Mucosa of rectum (tissue), 2 donors: ENCODE measurements around the gene HPSE2.

Experiments
- H3K27ac ChIP-seq, 2 donors: one replicate each; pipeline ENCODE4 v1.7.0; 2013; ENCODE audit warnings: inconsistent platforms in 2 of 2, low read depth in 2 of 2, low read length in 2 of 2
- H3K27me3 ChIP-seq, 2 donors: one replicate each; pipeline ENCODE4 v1.7.0; 2013; ENCODE audit warnings: low read length in 2 of 2; ENCODE audit not compliant: control insufficient read depth in 2 of 2, insufficient read depth in 2 of 2
- H3K36me3 ChIP-seq, 2 donors: one replicate each; pipeline ENCODE4 v1.7.0; 2013; ENCODE audit warnings: low read length in 2 of 2; ENCODE audit not compliant: control insufficient read depth in 2 of 2, insufficient read depth in 2 of 2
- H3K4me1 ChIP-seq, 2 donors: one replicate each; pipeline ENCODE4 v1.7.0; 2013; ENCODE audit warnings: low read length in 2 of 2, mild to moderate bottlenecking in 1 of 2; ENCODE audit not compliant: control insufficient read depth in 2 of 2, insufficient read depth in 2 of 2
- H3K4me3 ChIP-seq, 2 donors: one replicate each; pipeline ENCODE4 v1.7.0; 2013; ENCODE audit warnings: low read length in 2 of 2
- H3K9ac ChIP-seq, 2 donors: one replicate each; pipeline ENCODE4 v1.7.0; 2013; ENCODE audit warnings: low read length in 2 of 2, low read depth in 1 of 2, mild to moderate bottlenecking in 1 of 2
- H3K9me3 ChIP-seq, 2 donors: one replicate each; pipeline ENCODE4 v1.7.0; 2013; ENCODE audit warnings: low read length in 2 of 2; ENCODE audit not compliant: control insufficient read depth in 2 of 2
- donor health status: healthy.
- donor health status: Normal muscosa, but diverticular disease.

The HPSE2 gene

GRCh38 chr10:99234041-99234790 is 1.4 kb downstream of the HPSE2 start:
- Histone ChIP-seq H3K9ac (peak overlapping the region; percentile 37 to 42), H3K27me3 (peaks cover 41 to 48% of the 10 kb centered on the region in 2 donors), H3K9me3 (no peaks in the 10 kb centered on the region), H3K4me3 (peak overlapping the region; percentile 43 to 59), H3K27ac (no peak overlapping the region), H3K36me3 (no peaks in the 10 kb centered on the region), H3K4me1 (peaks cover 0 to 3% of the 10 kb centered on the region in 2 donors)

- peaks cover 0 to 3% of the 10 kb centered on the region in 2 donors for H3K4me1 ChIP-seq
- peak overlapping the region in 1 of 2 donors; percentile 42 for H3K9ac ChIP-seq
- peak overlapping the region; percentile 43 to 59 for H3K4me3 ChIP-seq
- H3K9me3 ChIP-seq, result no peaks in the 10 kb centered on the region
- no peaks in the 10 kb centered on the region for H3K36me3 ChIP-seq
- peaks cover 41 to 48% of the 10 kb centered on the region in 2 donors for H3K27me3 ChIP-seq
- no peak overlapping the region for H3K27ac ChIP-seq
Observed at GRCh38 chr10:99233689-99234037, 2.0 kb downstream of the HPSE2 start.

GRCh38 chr10:99233000-99233688 is 2.5 kb downstream of the HPSE2 start:
- no peak overlapping the region for H3K27ac ChIP-seq
- peak overlapping the region; percentile 43 to 59 for H3K4me3 ChIP-seq
- H3K9ac ChIP-seq, result peak overlapping the region in 1 of 2 donors; percentile 19
- peaks cover 0 to 3% of the 10 kb centered on the region in 2 donors for H3K4me1 ChIP-seq
- no peaks in the 10 kb centered on the region for H3K36me3 ChIP-seq
- no peaks in the 10 kb centered on the region for H3K9me3 ChIP-seq
- peaks cover 41 to 48% of the 10 kb centered on the region in 2 donors for H3K27me3 ChIP-seq

GRCh38 chr10:99232360-99232999 is 3.2 kb downstream of the HPSE2 start:
- Histone ChIP-seq H3K9me3 (no peaks in the 10 kb centered on the region), H3K4me3 (peak overlapping the region; percentile 25 to 59), H3K36me3 (no peaks in the 10 kb centered on the region), H3K9ac (peak overlapping the region in 1 of 2 donors; percentile 19), H3K4me1 (peaks cover 0 to 3% of the 10 kb centered on the region in 2 donors), H3K27ac (no peak overlapping the region), H3K27me3 (peaks cover 39 to 48% of the 10 kb centered on the region in 2 donors)

GRCh38 chr10:99224766-99225165 is 10.9 kb downstream of the HPSE2 start:
- H3K9me3 ChIP-seq, result no peaks in the 10 kb centered on the region
- H3K4me1 ChIP-seq, result no peaks in the 10 kb centered on the region
- H3K4me3 ChIP-seq, result no peak overlapping the region
- peaks cover 0 to under 1% of the 10 kb centered on the region in 2 donors for H3K27me3 ChIP-seq
- no peak overlapping the region for H3K27ac ChIP-seq
- no peak overlapping the region for H3K9ac ChIP-seq
- no peaks in the 10 kb centered on the region for H3K36me3 ChIP-seq

GRCh38 chr10:99207340-99207739 is 28.3 kb downstream of the HPSE2 start:
- Histone ChIP-seq H3K4me3 (no peak overlapping the region), H3K4me1 (no peaks in the 10 kb centered on the region), H3K9ac (no peak overlapping the region), H3K27ac (no peak overlapping the region), H3K27me3 (no peaks in the 10 kb centered on the region), H3K36me3 (no peaks in the 10 kb centered on the region), H3K9me3 (no peaks in the 10 kb centered on the region)

GRCh38 chr10:99203310-99203709 is 32.3 kb downstream of the HPSE2 start:
- H3K4me3 ChIP-seq, result no peak overlapping the region
- no peak overlapping the region for H3K9ac ChIP-seq
- H3K27me3 ChIP-seq, result no peaks in the 10 kb centered on the region
- H3K9me3 ChIP-seq, result no peaks in the 10 kb centered on the region
- H3K36me3 ChIP-seq, result no peaks in the 10 kb centered on the region
- H3K27ac ChIP-seq, result no peak overlapping the region
- H3K4me1 ChIP-seq, result no peaks in the 10 kb centered on the region

GRCh38 chr10:99172950-99173349 is 62.7 kb downstream of the HPSE2 start:
- Histone ChIP-seq H3K4me3 (no peak overlapping the region), H3K9me3 (no peaks in the 10 kb centered on the region), H3K4me1 (no peaks in the 10 kb centered on the region), H3K9ac (no peak overlapping the region), H3K27me3 (no peaks in the 10 kb centered on the region), H3K27ac (no peak overlapping the region), H3K36me3 (no peaks in the 10 kb centered on the region)

- no peak overlapping the region for H3K9ac ChIP-seq
- H3K27me3 ChIP-seq, result no peaks in the 10 kb centered on the region
- H3K9me3 ChIP-seq, result no peaks in the 10 kb centered on the region
- H3K36me3 ChIP-seq, result no peaks in the 10 kb centered on the region
- no peak overlapping the region for H3K27ac ChIP-seq
- no peak overlapping the region for H3K4me3 ChIP-seq
- H3K4me1 ChIP-seq, result no peaks in the 10 kb centered on the region
Observed at GRCh38 chr10:99172128-99172738, 63.4 kb downstream of the HPSE2 start.
